H1 (cell line): ENCODE measurements around the gene GDPD4. TPM values are rescaled to one million over a fixed set of nuclear protein-coding genes. Genes with fewer than 3 reads are reported as not detected.

Source experiments
- CTCF ChIA-PET: fragments of 300-600 bp; sonication (Branson Sonifier 250); formaldehyde crosslinking; loops from one replicate; lab custom pipeline; 2021; ENCODE audit not compliant: partially characterized antibody; lab: Charles Lee
- POLR2A ChIA-PET: fragments of 300-600 bp; sonication (Branson Sonifier 250); formaldehyde crosslinking; loops from one replicate; lab custom pipeline; 2021; ENCODE audit warnings: inconsistent platforms; ENCODE audit not compliant: partially characterized antibody; lab: Charles Lee
- DNase-seq, 2 experiments: peaks; one replicate each; pipeline versions ENCODE4 v3.0.0 to v3.0.0-alpha.2; 2010 to 2022; ENCODE audit warnings: low spot score in 2 of 2, low read depth in 1 of 2, mixed read lengths in 1 of 2
- FAIRE-seq: peaks from 2 replicates; lab custom pipeline; 2011; peaks lifted over from hg19 to GRCh38; lab: Jason Lieb, UNC
- H2AFZ ChIP-seq: 2 replicates; pipeline ENCODE4 v1.8.1; 2012; ENCODE audit warnings: low read length, inconsistent platforms
- H2AK5ac ChIP-seq: 2 replicates; pipeline ENCODE4 v1.6.1; 2013; ENCODE audit warnings: low read depth, low read length
- H2BK120ac ChIP-seq: replicated peaks from 2 replicates; pipeline ENCODE3; 2013; ENCODE audit warnings: low read depth, low read length, inconsistent platforms
- H2BK12ac ChIP-seq: 2 replicates; pipeline ENCODE4 v1.6.1; 2013; ENCODE audit warnings: low read depth, low read length
- H2BK15ac ChIP-seq: 2 replicates; pipeline ENCODE4 v1.6.1; 2013; ENCODE audit warnings: low read length
- H2BK20ac ChIP-seq: 2 replicates; pipeline ENCODE4 v1.6.1; 2013; ENCODE audit warnings: low read length
- H2BK5ac ChIP-seq: 2 replicates; pipeline ENCODE4 v1.6.1; 2013; ENCODE audit warnings: low read depth, low read length
- H3K14ac ChIP-seq: 2 replicates; pipeline ENCODE4 v1.6.1; 2013; ENCODE audit warnings: inconsistent platforms; ENCODE audit not compliant: insufficient read length
- H3K18ac ChIP-seq: 2 replicates; pipeline ENCODE4 v1.6.1; 2013; ENCODE audit warnings: low read length; ENCODE audit errors: extremely low read depth
- H3K23ac ChIP-seq: 2 replicates; pipeline ENCODE4 v1.6.1; 2013; ENCODE audit warnings: inconsistent platforms; ENCODE audit not compliant: insufficient read length
- H3K23me2 ChIP-seq: 2 replicates; pipeline ENCODE4 v1.6.1; 2013; ENCODE audit warnings: low read depth, low read length
- H3K27ac ChIP-seq: 2 replicates; pipeline ENCODE4 v1.6.1; 2011; ENCODE audit warnings: low read depth, low read length, inconsistent platforms
- H3K27me3 ChIP-seq, 4 experiments: replicated peaks in 1 of 4; 1 replicate in 1 of 4; 2 replicates in 3 of 4; pipeline versions ENCODE4 v1.6.1 to v1.8.1; 2011 to 2013; ENCODE audit warnings: low read length in 3 of 4, mild to moderate bottlenecking in 3 of 4, inconsistent platforms in 2 of 4, mixed read lengths in 2 of 4, moderate library complexity in 1 of 4; ENCODE audit not compliant: control insufficient read depth in 3 of 4, insufficient read depth in 3 of 4; ENCODE audit errors: extremely low read depth in 1 of 4
- H3K36me3 ChIP-seq, 4 experiments: 2 replicates each; pipeline versions ENCODE4 v1.6.1 to v1.8.1; 2011 to 2013; ENCODE audit warnings: mild to moderate bottlenecking in 4 of 4, low read length in 3 of 4, moderate library complexity in 2 of 4, control low read depth in 1 of 4, inconsistent platforms in 1 of 4; ENCODE audit not compliant: insufficient read depth in 4 of 4, control insufficient read depth in 2 of 4
- H3K4ac ChIP-seq: replicated peaks from 2 replicates; pipeline ENCODE3; 2013; ENCODE audit warnings: low read length, low read depth, mixed read lengths, inconsistent platforms; ENCODE audit not compliant: insufficient read length
- H3K4me1 ChIP-seq, 4 experiments: replicated peaks in 1 of 4; 1 replicate in 1 of 4; 2 replicates in 3 of 4; pipeline versions ENCODE4 v1.6.1 to v1.8.1; 2011 to 2013; ENCODE audit warnings: low read length in 3 of 4, inconsistent platforms in 2 of 4, mixed read lengths in 1 of 4; ENCODE audit not compliant: insufficient read depth in 4 of 4, control insufficient read depth in 3 of 4
- H3K4me2 ChIP-seq, 2 experiments: 2 replicates each; pipeline versions ENCODE4 v1.6.1 to v1.8.1; 2011 to 2013; ENCODE audit warnings: low read depth in 2 of 2, low read length in 2 of 2, control low read depth in 1 of 2, inconsistent platforms in 1 of 2, mild to moderate bottlenecking in 1 of 2; ENCODE audit not compliant: insufficient read depth in 1 of 2
- H3K4me3 ChIP-seq, 4 experiments: fragments of 200-600, 300-600 bp in 1 of 4; sonication (generic), shearing (Covaris generic), sonication (Bioruptor Twin) in 1 of 4; 2 replicates each; pipeline versions ENCODE4 v1.5.1 to v1.8.1; 2011 to 2016; ENCODE audit warnings: low read length in 4 of 4, low read depth in 3 of 4, control low read depth in 2 of 4, inconsistent platforms in 2 of 4, mild to moderate bottlenecking in 2 of 4, mixed read lengths in 1 of 4, moderate library complexity in 1 of 4; ENCODE audit not compliant: insufficient read depth in 2 of 4; ENCODE audit errors: extremely low read depth in 1 of 4
- H3K56ac ChIP-seq: replicated peaks from 2 replicates; pipeline ENCODE3; 2013; ENCODE audit warnings: low read depth, mild to moderate bottlenecking, mixed read lengths, low read length, inconsistent platforms; ENCODE audit not compliant: insufficient read length
- H3K79me1 ChIP-seq: 2 replicates; pipeline ENCODE4 v1.6.1; 2013; ENCODE audit warnings: low read depth, low read length, control low read depth
- H3K79me2 ChIP-seq, 2 experiments: 2 replicates each; pipeline versions ENCODE4 v1.6.1 to v1.8.1; 2012 to 2013; ENCODE audit warnings: low read length in 2 of 2, mild to moderate bottlenecking in 2 of 2, inconsistent platforms in 1 of 2; ENCODE audit not compliant: insufficient read depth in 2 of 2, control insufficient read depth in 1 of 2
- H3K9ac ChIP-seq, 4 experiments: replicated peaks in 1 of 4; 1 replicate in 1 of 4; 2 replicates in 3 of 4; pipeline versions ENCODE4 v1.6.1 to v1.8.1; 2011 to 2013; ENCODE audit warnings: low read depth in 3 of 4, low read length in 3 of 4, control low read depth in 2 of 4, mild to moderate bottlenecking in 2 of 4, moderate library complexity in 2 of 4, inconsistent platforms in 1 of 4; ENCODE audit errors: extremely low read depth in 1 of 4
- H3K9me3 ChIP-seq, 2 experiments: 2 replicates each; pipeline versions ENCODE4 v1.6.1 to v1.8.1; 2012 to 2013; ENCODE audit warnings: mild to moderate bottlenecking in 2 of 2, moderate library complexity in 2 of 2, control low read depth in 1 of 2, inconsistent platforms in 1 of 2, low read depth in 1 of 2, low read length in 1 of 2, mixed read lengths in 1 of 2; ENCODE audit not compliant: insufficient read depth in 2 of 2
- H4K20me1 ChIP-seq, 2 experiments: replicated peaks in 1 of 2; 2 replicates each; pipeline versions ENCODE3 to v1.8.1; 2011 to 2013; ENCODE audit warnings: inconsistent platforms in 2 of 2, low read length in 2 of 2, mild to moderate bottlenecking in 1 of 2; ENCODE audit not compliant: insufficient read depth in 2 of 2, control insufficient read depth in 1 of 2
- H4K5ac ChIP-seq: 2 replicates; pipeline ENCODE4 v1.6.1; 2013; ENCODE audit warnings: low read length, low read depth, mixed read lengths, inconsistent platforms; ENCODE audit not compliant: insufficient read length
- H4K8ac ChIP-seq: 2 replicates; pipeline ENCODE4 v1.8.0; 2013; ENCODE audit warnings: mild to moderate bottlenecking, moderate library complexity, low read length, inconsistent platforms; ENCODE audit not compliant: insufficient read depth; ENCODE audit errors: extremely low read depth
- H4K91ac ChIP-seq: replicated peaks from 2 replicates; pipeline ENCODE3; 2013; ENCODE audit warnings: low read length, mixed read lengths, inconsistent platforms; ENCODE audit not compliant: insufficient read length
- ATF3 ChIP-seq: IDR thresholded peaks from 2 replicates; pipeline ENCODE4 v1.6.1; 2011; ENCODE audit warnings: low read depth, mild to moderate bottlenecking, low read length; ENCODE audit not compliant: insufficient read depth
- BACH1 ChIP-seq: IDR thresholded peaks from 2 replicates; pipeline ENCODE4 v1.6.1; 2012; ENCODE audit warnings: low read length, improper control_type of control experiment
- CTBP2 ChIP-seq: IDR thresholded peaks from 2 replicates; pipeline ENCODE4 v1.7.0; 2011; ENCODE audit warnings: borderline replicate concordance, mild to moderate bottlenecking, moderate library complexity, mixed read lengths, low read length; ENCODE audit not compliant: insufficient read depth, insufficient read length
- FOSL1 ChIP-seq: IDR thresholded peaks from 2 replicates; pipeline ENCODE4 v1.6.1; 2011; ENCODE audit warnings: mild to moderate bottlenecking, low read depth, low read length, moderate library complexity; ENCODE audit not compliant: insufficient read depth
- NANOG ChIP-seq: IDR thresholded peaks from 2 replicates; pipeline ENCODE4 v1.6.1; 2011; ENCODE audit warnings: low read length, low read depth, mild to moderate bottlenecking, inconsistent platforms; ENCODE audit not compliant: insufficient read depth, poor library complexity, severe bottlenecking
- NRF1 ChIP-seq: IDR thresholded peaks from 2 replicates; pipeline ENCODE4 v1.6.1; 2011; ENCODE audit warnings: mild to moderate bottlenecking, low read depth, low read length, improper control_type of control experiment
- POLR2A ChIP-seq, 2 experiments: IDR thresholded peaks; 1 replicate in 1 of 2; 2 replicates in 1 of 2; pipeline ENCODE4 v1.6.1; 2011; ENCODE audit warnings: low read depth in 2 of 2, low read length in 2 of 2, mild to moderate bottlenecking in 2 of 2; ENCODE audit errors: control extremely low read depth in 1 of 2
- RBBP5 ChIP-seq: IDR thresholded peaks from 2 replicates; pipeline ENCODE4 v1.7.1; 2012; ENCODE audit warnings: low read depth, mild to moderate bottlenecking, inconsistent platforms, low read length, moderate library complexity, borderline replicate concordance
- SP2 ChIP-seq: IDR thresholded peaks from 2 replicates; pipeline ENCODE4 v1.6.1; 2012; ENCODE audit warnings: mild to moderate bottlenecking, low read length, inconsistent platforms
- SP4 ChIP-seq: IDR thresholded peaks from 2 replicates; pipeline ENCODE4 v1.6.1; 2012; ENCODE audit warnings: low read length, inconsistent platforms
- TAF7 ChIP-seq: optimal IDR thresholded peaks from 2 replicates; pipeline ENCODE3; 2011; ENCODE audit warnings: low read depth, mild to moderate bottlenecking, inconsistent platforms, low read length, moderate library complexity, borderline replicate concordance
- TBP ChIP-seq: IDR thresholded peaks from 2 replicates; pipeline ENCODE4 v1.6.1; 2011; ENCODE audit warnings: low read depth, low read length, improper control_type of control experiment
- ZNF274 ChIP-seq: IDR thresholded peaks from 2 replicates; pipeline ENCODE4 v1.7.0; 2012; ENCODE audit warnings: low read length, borderline replicate concordance; ENCODE audit errors: extremely low read depth
- WGBS, 2 experiments: shearing (Covaris generic) in 1 of 2; methylation state at CpG; one replicate each; pipeline versions ENCODE4 v1.1.6 to v1.1.7; 2013 to 2015; ENCODE audit warnings: low lambda C conversion rate in 2 of 2, mixed read lengths in 2 of 2, inconsistent platforms in 1 of 2, low coverage in 1 of 2, missing lambda C conversion rate in 1 of 2; ENCODE audit not compliant: insufficient replicate concordance in 2 of 2, insufficient coverage in 1 of 2, insufficient read length in 1 of 2; ENCODE audit errors: extremely low coverage in 1 of 2, missing lambda C conversion rate in 1 of 2; 5-methylcytosine and 5-hydroxymethylcytosine counted together
- polyA plus RNA-seq, 7 experiments: library from polyadenylated mRNA; depleted of rRNA in 3 of 7; stranded (reverse) in 5 of 7; unstranded in 2 of 7; fragments of >200 nt in 5 of 7; fragments of 200-250 nt in 2 of 7; gene quantifications; 1 replicate in 5 of 7; 2 replicates in 1 of 7; 4 replicates in 1 of 7; pipeline versions ENCODE4 v1.2.1 to v1.2.3, GENCODE V29; 2011 to 2013; ENCODE audit warnings: missing spikeins in 2 of 7, mixed read lengths in 2 of 7
- total RNA-seq: library from RNA; stranded (reverse); fragmentation: NEBNext Ultra II Directional; extraction: Animal tissue kit (Norgen Biotek cat#: 25700); gene quantifications from 2 replicates; pipeline ENCODE4 v1.2.1, GENCODE V29; 2021

The GDPD4 gene
- total and polyA plus RNA-seq, 2 of the 8 experiments (the other 6 are each of a cell fraction or from before 2014, with no cell fraction given): not detected

GRCh38 chr11:77346906-77347603 is 45.6 kb upstream of the GDPD4 start:
- H3K18ac ChIP-seq: no peak overlapping the region
- CTCF ChIA-PET: no interaction called here
- H3K4ac ChIP-seq: no peak overlapping the region
- POLR2A ChIA-PET: no interaction called here
- H2BK5ac ChIP-seq: no peak overlapping the region
- H3K27me3 ChIP-seq: no peaks in the 10 kb centered on the region
- no peak overlapping the region for H3K27ac ChIP-seq
- H3K9me3 ChIP-seq: no peaks in the 10 kb centered on the region
- no peak overlapping the region for H2BK12ac ChIP-seq
- FAIRE-seq (no peak), DNase-seq (no peak)
- H3K36me3 ChIP-seq: peaks cover 0 to 28% (median 14%) of the 10 kb centered on the region in 4 experiments; a peak in 4 of 8 replicates
- H4K91ac ChIP-seq: no peak overlapping the region
- H4K5ac ChIP-seq: no peak overlapping the region
- H3K23me2 ChIP-seq: no peaks in the 10 kb centered on the region
- no peak overlapping the region for H2AK5ac ChIP-seq
- no peaks in the 10 kb centered on the region for H3K79me2 ChIP-seq
- H2BK15ac ChIP-seq: no peak overlapping the region
- no peak overlapping the region for H2AFZ ChIP-seq
- no peak overlapping the region for H3K4me2 ChIP-seq
- no peak overlapping the region for H2BK20ac ChIP-seq
- H3K4me3 ChIP-seq: no peak overlapping the region
- no peak overlapping the region for H2BK120ac ChIP-seq
- no peaks in the 10 kb centered on the region for H3K4me1 ChIP-seq
- H3K79me1 ChIP-seq: no peaks in the 10 kb centered on the region
- H3K14ac ChIP-seq: no peak overlapping the region
- no peak overlapping the region for H3K23ac ChIP-seq
- 97% methylated on average over 2 of the region's 2 CpGs; no CpG with 5 or more reads in 1 of the 2 experiments for WGBS, 2 experiments
- H4K8ac ChIP-seq: no peak overlapping the region
- H4K20me1 ChIP-seq: no peaks in the 10 kb centered on the region
- H3K9ac ChIP-seq: no peak overlapping the region
- H3K56ac ChIP-seq: no peak overlapping the region
- TF ChIP-seq FOSL1 (no peak), NRF1 (no peak), SP4 (no peak), NANOG (no peak), BACH1 (no peak), TBP (no peak), RBBP5 (no peak), SP2 (no peak), ATF3 (no peak), CTBP2 (no peak), ZNF274 (no peak), TAF7 (no peak), POLR2A (IDR thresholded peaks at IDR 0.05; ENCODE audit: control extremely low read depth in 1 of 2, low read depth in 2 of 2, low read length in 2 of 2) (no peak)
